Kidney (tissue), 14 donors: ENCODE results near the gene NRAP. TPM values are rescaled to one million over a fixed set of nuclear protein-coding genes. Genes with fewer than 3 reads are reported as not detected.
A peak's percentile ranks its signal among the peaks of the same experiment; 100 is the strongest.

Experiments used
- DNase-seq, 5 donors: peaks; one replicate each; pipeline ENCODE4 v3.0.0-alpha.2; 2013 to 2020
- FAIRE-seq: peaks from 2 replicates; lab custom pipeline; 2012; peaks lifted over from hg19 to GRCh38; lab: Jason Lieb, UNC
- H3K27ac ChIP-seq, 2 donors: one replicate each; pipeline ENCODE4 v1.7.0; 2013; ENCODE audit warnings: low read depth in 2 of 2, low read length in 2 of 2, inconsistent platforms in 1 of 2
- H3K27me3 ChIP-seq: one replicate; pipeline ENCODE4 v1.7.1; 2013; ENCODE audit warnings: low read length, inconsistent platforms; ENCODE audit not compliant: control insufficient read depth, insufficient read depth
- H3K36me3 ChIP-seq, 3 donors: one replicate each; pipeline versions ENCODE4 v1.7.0 to v1.7.1; 2013; ENCODE audit warnings: low read length in 3 of 3, control low read depth in 1 of 3, inconsistent platforms in 1 of 3; ENCODE audit not compliant: insufficient read depth in 3 of 3, control insufficient read depth in 2 of 3
- H3K4me1 ChIP-seq, 3 donors: one replicate each; pipeline versions ENCODE4 v1.7.0 to v1.7.1; 2013; ENCODE audit warnings: low read length in 3 of 3, inconsistent platforms in 1 of 3, low read depth in 1 of 3; ENCODE audit not compliant: control insufficient read depth in 2 of 3, insufficient read depth in 2 of 3
- H3K4me3 ChIP-seq, 3 donors: one replicate each; pipeline versions ENCODE4 v1.7.0 to v1.8.1; 2013; ENCODE audit warnings: low read length in 3 of 3, control low read depth in 1 of 3, inconsistent platforms in 1 of 3
- H3K9ac ChIP-seq, 3 donors: one replicate each; pipeline versions ENCODE4 v1.7.0 to v1.7.1; 2013; ENCODE audit warnings: low read length in 3 of 3, control low read depth in 1 of 3, inconsistent platforms in 1 of 3
- H3K9me3 ChIP-seq, 3 donors: one replicate each; pipeline versions ENCODE4 v1.7.0 to v1.7.1; 2013; ENCODE audit warnings: low read length in 3 of 3, control low read depth in 1 of 3, inconsistent platforms in 1 of 3; ENCODE audit not compliant: control insufficient read depth in 2 of 3, insufficient read depth in 1 of 3
- intact Hi-C: fragments of 100-400 bp; cut with DNase I; formaldehyde crosslinking; loops from one replicate; pipeline ENCODE4 v1.11.1; 2022
- polyA plus RNA-seq: library from polyadenylated mRNA; stranded (reverse); fragments of 350-450 nt; fragmentation: Illumina TruSeq; extraction: RNeasy Lipid Tissue Mini Kit (QIAGEN cat#74804); gene quantifications from one replicate; pipeline ENCODE4 v1.2.3, GENCODE V29; 2014; ENCODE audit warnings: low read depth, low replicate concordance; ENCODE audit not compliant: insufficient read depth
- total RNA-seq: library from RNA; stranded (reverse); fragmentation: NEBNext Ultra II Directional; extraction: Animal tissue kit (Norgen Biotek cat#: 25700); gene quantifications from one replicate; pipeline ENCODE4 v1.2.1, GENCODE V29; 2021
- TF ChIP-seq, protein P1 (sequence below): IDR thresholded peaks from 3 replicates; pipeline ENCODE4 v1.5.1; 2012; ENCODE audit warnings: mild to moderate bottlenecking, moderate library complexity, borderline replicate concordance; ENCODE audit not compliant: insufficient read depth; ENCODE audit errors: extremely low read depth
- donor health status: control.
- donor health status: control.
- donor health status: control.
- donor health status: control.
- donor health status: control.
- donor health status: DM: yes; HTN: yes; CAD: no.
- donor health status: Normal renal cell carcinoma (clear cell type).

The NRAP gene
- total and polyA plus RNA-seq, 2 donors from 2014 or later = not detected

DNA sequence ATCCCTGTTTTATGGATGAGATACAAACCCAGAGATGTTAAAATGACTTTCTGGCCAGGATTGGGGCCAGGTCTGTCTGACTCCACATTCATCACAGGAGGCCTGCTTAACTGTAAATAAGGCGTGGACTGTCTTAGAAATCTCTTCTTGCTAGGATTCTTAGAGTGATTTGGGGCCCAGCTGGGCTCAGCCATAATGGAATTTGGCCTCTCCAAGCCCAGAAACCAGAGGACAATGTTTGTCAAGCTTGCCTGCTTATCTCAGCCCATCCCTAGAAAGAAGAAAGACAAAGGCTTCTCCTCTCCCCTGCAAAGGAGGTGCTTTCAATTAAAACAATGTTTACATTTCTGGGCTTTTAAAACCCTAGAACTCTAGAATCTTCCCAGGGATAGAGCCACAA is 108.1 kb downstream of the NRAP start:
- no peak for FAIRE-seq
- intact Hi-C loops = no loop called here
- DNase-seq = no peak

DNA sequence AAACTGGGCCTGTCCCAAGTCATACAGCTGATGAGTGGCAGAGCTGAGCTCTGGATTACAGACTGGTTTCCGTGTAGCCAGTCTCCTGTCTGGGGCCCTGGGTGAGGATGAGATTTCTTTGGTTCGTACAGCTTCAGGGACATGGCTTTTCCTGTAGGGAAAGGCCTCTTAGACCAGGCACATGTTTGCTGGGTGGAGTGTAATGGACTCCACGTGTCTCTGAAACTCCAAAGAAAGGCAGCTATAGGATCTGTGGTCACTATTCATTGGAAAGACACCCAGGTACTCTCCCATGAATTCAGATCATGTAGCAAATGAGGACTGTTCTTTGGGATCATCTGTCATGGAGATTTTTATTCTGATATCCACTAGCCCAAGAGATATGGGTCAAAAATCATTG is 108.6 kb downstream of the NRAP start:
- no peak for DNase-seq
- H3K27ac ChIP-seq = no peak overlapping the region
- peaks cover 0 to 3% (median 3%) of the 10 kb centered on the region in 3 donors for H3K4me1 ChIP-seq
- TF ChIP-seq, protein P1, sequence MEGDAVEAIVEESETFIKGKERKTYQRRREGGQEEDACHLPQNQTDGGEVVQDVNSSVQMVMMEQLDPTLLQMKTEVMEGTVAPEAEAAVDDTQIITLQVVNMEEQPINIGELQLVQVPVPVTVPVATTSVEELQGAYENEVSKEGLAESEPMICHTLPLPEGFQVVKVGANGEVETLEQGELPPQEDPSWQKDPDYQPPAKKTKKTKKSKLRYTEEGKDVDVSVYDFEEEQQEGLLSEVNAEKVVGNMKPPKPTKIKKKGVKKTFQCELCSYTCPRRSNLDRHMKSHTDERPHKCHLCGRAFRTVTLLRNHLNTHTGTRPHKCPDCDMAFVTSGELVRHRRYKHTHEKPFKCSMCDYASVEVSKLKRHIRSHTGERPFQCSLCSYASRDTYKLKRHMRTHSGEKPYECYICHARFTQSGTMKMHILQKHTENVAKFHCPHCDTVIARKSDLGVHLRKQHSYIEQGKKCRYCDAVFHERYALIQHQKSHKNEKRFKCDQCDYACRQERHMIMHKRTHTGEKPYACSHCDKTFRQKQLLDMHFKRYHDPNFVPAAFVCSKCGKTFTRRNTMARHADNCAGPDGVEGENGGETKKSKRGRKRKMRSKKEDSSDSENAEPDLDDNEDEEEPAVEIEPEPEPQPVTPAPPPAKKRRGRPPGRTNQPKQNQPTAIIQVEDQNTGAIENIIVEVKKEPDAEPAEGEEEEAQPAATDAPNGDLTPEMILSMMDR = no peak
- H3K27me3 ChIP-seq = no peaks in the 10 kb centered on the region
- intact Hi-C loops = no loop called here
- FAIRE-seq = no peak
- no peaks in the 10 kb centered on the region for H3K36me3 ChIP-seq
- H3K9me3 ChIP-seq = no peaks in the 10 kb centered on the region
- H3K9ac ChIP-seq = no peak overlapping the region
- no peak overlapping the region for H3K4me3 ChIP-seq

More for the DNA sequence above, 108.1 kb downstream of the NRAP start:
- H3K4me1 ChIP-seq = peaks cover 0 to 3% (median 0%) of the 10 kb centered on the region in 3 donors
- TF ChIP-seq, protein P1 = no peak
- no peaks in the 10 kb centered on the region for H3K9me3 ChIP-seq
- H3K27me3 ChIP-seq = no peaks in the 10 kb centered on the region
- no peak overlapping the region for H3K27ac ChIP-seq
- H3K9ac ChIP-seq = no peak overlapping the region
- H3K36me3 ChIP-seq = no peaks in the 10 kb centered on the region
- no peak overlapping the region for H3K4me3 ChIP-seq

DNA sequence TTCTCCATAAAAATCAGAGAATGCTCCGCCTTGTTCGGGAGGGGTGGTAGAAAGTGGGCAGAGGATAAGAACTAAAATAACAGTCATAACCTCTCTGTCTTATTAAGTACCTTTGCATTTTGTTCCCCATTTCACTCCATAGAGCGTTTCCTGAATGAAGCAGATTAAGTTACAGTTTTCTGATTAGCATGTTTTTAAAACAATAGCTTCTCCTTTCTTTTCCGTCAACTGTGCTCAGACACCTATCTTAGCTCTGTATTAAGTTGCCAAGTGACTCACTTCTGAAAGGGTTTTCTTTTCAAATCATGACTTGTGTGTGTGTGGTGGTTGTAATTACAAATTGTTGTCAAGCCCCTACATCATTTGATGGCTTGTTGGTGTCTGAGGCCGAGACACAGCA is 109.6 kb downstream of the NRAP start:
- Histone ChIP-seq H3K9ac (no peak overlapping the region), H3K27ac (no peak overlapping the region), H3K4me1 (peaks cover 0 to 3% (median 3%) of the 10 kb centered on the region in 3 donors), H3K36me3 (no peaks in the 10 kb centered on the region), H3K9me3 (no peaks in the 10 kb centered on the region), H3K27me3 (no peaks in the 10 kb centered on the region), H3K4me3 (peak overlapping the region in 1 of 3 donors; percentile 22)
- DNase-seq (no peak), FAIRE-seq (no peak)
- TF ChIP-seq, protein P1 = no peak
- intact Hi-C loops = no loop called here

DNA sequence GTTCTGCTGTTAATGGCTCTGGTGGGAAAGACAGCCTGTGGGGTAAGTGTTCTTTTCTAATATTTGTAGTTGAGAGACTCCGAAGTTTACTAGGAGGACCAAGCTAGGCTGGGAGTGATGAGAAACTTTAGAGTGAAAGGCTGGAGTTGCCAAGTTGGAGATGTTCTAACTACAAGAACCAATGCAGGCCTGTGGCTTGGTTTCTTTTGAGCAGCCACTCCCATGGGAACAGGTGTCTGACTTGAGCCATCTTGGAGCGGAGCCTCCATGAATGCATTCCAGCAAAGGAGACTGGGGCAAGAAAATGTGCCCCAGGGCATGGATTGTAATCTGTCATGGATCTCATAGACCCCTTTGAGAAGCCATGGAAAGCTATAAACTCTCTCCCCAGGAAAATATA is 110.7 kb downstream of the NRAP start:
- Histone ChIP-seq H3K27me3 (no peaks in the 10 kb centered on the region), H3K36me3 (no peaks in the 10 kb centered on the region), H3K4me3 (peak overlapping the region in 1 of 3 donors; percentile 22), H3K27ac (no peak overlapping the region), H3K4me1 (peaks cover 0 to 3% (median 3%) of the 10 kb centered on the region in 3 donors), H3K9ac (no peak overlapping the region), H3K9me3 (no peaks in the 10 kb centered on the region)
- DNase-seq (no peak), FAIRE-seq (no peak)
- intact Hi-C loops = no loop called here
- TF ChIP-seq, protein P1 = no peak
